GM20000 (cell line): Measurements from ENCODE around the gene TMEM45A.
"Not testable (repeated sequence)": the region's sequence is repeated elsewhere in the genome, so short reads cannot be mapped to it uniquely, and the experiment has no call there.

Experiments used
- DNase-seq: peaks from one replicate; pipeline ENCODE4 v3.0.0; 2012; ENCODE audit warnings: low spot score
- CTCF ChIP-seq: IDR thresholded peaks from 2 replicates; pipeline ENCODE4 v1.5.1; 2012; ENCODE audit warnings: mild to moderate bottlenecking, control low read depth; ENCODE audit errors: extremely low read depth, missing control alignments

Gene TMEM45A

GRCh38 chr3:100468676-100469075 is 23.7 kb upstream of the TMEM45A start:
- TF ChIP-seq CTCF: no peak

DNA sequence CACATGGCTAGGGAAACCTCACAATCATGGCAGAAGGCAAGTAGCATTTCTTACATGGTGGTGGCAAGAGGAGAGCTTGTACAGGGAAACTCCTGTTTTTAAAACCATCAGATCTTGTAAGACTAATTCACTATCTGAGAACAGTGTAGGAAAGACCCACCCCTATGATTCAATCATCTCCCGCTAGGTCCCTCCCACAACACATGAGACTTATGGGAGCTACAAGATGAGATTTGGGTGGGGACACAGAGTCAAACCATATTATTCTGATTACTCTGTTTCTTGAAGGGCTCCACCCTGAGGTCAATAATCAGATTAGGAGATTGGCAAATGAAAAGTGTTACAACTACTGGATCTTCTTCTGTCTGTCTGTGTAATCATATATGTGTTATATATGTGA is 21.5 kb upstream of the TMEM45A start:
- TF ChIP-seq CTCF: no peak
- DNase-seq: no peak

More at GRCh38 chr3:100468676-100469075, 23.7 kb upstream of the TMEM45A start:
- DNase-seq: no peak

DNA sequence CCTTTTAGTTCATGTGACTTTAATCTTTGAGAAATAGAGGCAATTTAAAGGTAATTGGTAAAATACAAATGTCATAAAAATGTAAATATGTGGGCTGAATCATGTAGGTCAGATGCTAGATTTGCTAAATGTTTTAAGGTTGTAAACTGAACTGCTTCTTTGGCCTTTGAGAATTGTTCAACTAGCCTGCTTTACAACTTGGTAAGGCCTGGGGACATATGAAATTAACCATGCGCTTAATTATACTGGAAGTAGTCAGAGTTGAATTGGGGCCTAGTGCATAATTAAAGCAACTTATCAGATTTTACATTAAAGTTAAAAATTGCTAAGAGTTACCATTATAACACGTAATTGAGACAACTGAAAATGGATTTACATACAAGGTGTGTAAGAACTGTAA is 21.0 kb upstream of the TMEM45A start:
- no peak for TF ChIP-seq CTCF
- DNase-seq: no peak

DNA sequence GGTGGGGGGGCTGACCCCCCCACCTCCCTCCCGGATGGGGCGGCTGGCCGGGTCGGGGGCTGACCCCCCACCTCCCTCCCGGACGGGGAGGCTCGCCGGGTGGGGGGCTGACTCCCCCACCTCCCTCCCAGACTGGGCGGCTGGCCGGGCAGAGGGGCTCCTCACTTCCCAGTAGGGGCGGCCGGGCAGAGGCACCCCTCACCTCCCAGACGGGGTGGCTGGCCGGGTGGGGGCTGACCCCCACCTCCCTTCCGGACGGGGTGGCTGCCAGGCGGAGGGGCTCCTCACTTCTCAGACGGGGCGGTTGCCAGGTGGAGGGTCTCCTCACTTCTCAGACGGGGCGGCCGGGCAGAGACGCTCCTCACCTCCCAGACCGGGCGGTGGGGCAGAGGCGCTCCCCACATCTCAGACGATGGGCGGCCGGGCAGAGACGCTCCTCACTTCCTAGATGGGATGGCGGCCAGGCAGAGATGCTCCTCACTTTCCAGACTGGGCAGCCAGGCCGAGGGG is 14.5 kb upstream of the TMEM45A start:
- not testable (repeated sequence) for DNase-seq

GRCh38 chr3:100478521-100478920 is 13.9 kb upstream of the TMEM45A start:
- not testable (repeated sequence) for DNase-seq

GRCh38 chr3:100480081-100480480 is 12.3 kb upstream of the TMEM45A start:
- no peak for DNase-seq

DNA sequence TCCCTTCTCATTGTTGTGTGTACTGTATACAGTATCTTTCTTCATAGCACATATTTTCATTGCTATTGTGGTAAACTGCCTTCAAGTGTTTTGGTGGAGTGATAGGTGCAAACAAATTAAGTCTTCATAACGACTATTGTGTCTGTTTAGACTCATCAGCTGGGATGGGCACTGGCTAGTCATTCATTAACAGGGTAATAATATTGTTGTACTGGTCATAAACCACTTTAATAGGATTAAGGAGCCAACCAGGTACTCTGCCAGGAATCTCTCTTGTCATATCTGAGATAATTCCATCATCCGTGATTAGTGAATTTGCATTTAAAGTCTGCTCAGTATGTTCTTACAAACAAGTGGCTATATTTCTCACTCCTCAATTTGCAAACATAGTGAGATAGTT is 10.2 kb upstream of the TMEM45A start:
- no peak for DNase-seq
- no peak for TF ChIP-seq CTCF

More at GRCh38 chr3:100480081-100480480, 12.3 kb upstream of the TMEM45A start:
- TF ChIP-seq CTCF: no peak

GRCh38 chr3:100483529-100483928 is 8.9 kb upstream of the TMEM45A start:
- DNase-seq: no peak

More at GRCh38 chr3:100483529-100483928, 8.9 kb upstream of the TMEM45A start:
- no peak for TF ChIP-seq CTCF
